SU-DHL-6 (cell line): ENCODE results near the gene C19orf73.

Experiments
- H2AFZ ChIP-seq: fragments of 200-600 bp; sonication (generic); 2 replicates; pipeline ENCODE4 v1.6.1; 2014; ENCODE audit warnings: low read depth, mild to moderate bottlenecking, moderate library complexity, mixed read lengths, antibody characterized with exemption, low read length; ENCODE audit not compliant: severe bottlenecking
- H3F3A ChIP-seq: fragments of 200-600 bp; shearing (Covaris generic); 2 replicates; pipeline ENCODE4 v1.6.0; 2016; ENCODE audit warnings: antibody characterized with exemption, mild to moderate bottlenecking; ENCODE audit not compliant: insufficient read depth
- H3K27ac ChIP-seq: fragments of 200-600 bp; sonication (generic); 2 replicates; pipeline ENCODE4 v1.5.1; 2016; ENCODE audit warnings: low read depth, mild to moderate bottlenecking, low read length, moderate library complexity, mixed read lengths
- H3K27me3 ChIP-seq: fragments of 200-600 bp; sonication (generic), shearing (Covaris generic); 2 replicates; pipeline ENCODE4 v1.6.0; 2014; ENCODE audit warnings: mild to moderate bottlenecking, low read length
- H3K36me3 ChIP-seq: fragments of 200-600 bp; sonication (generic); 2 replicates; pipeline ENCODE4 v1.6.1; 2014; ENCODE audit warnings: mild to moderate bottlenecking, low read length, mixed read lengths
- H3K4me2 ChIP-seq: fragments of 300-600, 200-600 bp; shearing (Covaris generic), sonication (generic); 2 replicates; pipeline ENCODE4 v1.6.0; 2014; ENCODE audit warnings: low read length, low read depth, mild to moderate bottlenecking; ENCODE audit not compliant: poor library complexity, severe bottlenecking
- H3K4me3 ChIP-seq: fragments of 200-600 bp; sonication (generic); 2 replicates; pipeline ENCODE4 v1.5.1; 2014; ENCODE audit warnings: antibody characterized with exemption, low read length, mild to moderate bottlenecking, mixed read lengths; ENCODE audit not compliant: insufficient read depth, poor library complexity, severe bottlenecking
- H3K79me2 ChIP-seq: fragments of 200-600 bp; sonication (generic); 2 replicates; pipeline ENCODE4 v1.6.1; 2014; ENCODE audit warnings: mild to moderate bottlenecking, low read length, moderate library complexity; ENCODE audit not compliant: insufficient read depth
- H3K9ac ChIP-seq: fragments of 200-600 bp; sonication (generic); 2 replicates; pipeline ENCODE4 v1.7.0; 2014; ENCODE audit warnings: mild to moderate bottlenecking, low read length
- H3K9me2 ChIP-seq: fragments of 200-600 bp; sonication (generic); replicated peaks from 2 replicates; pipeline ENCODE4 v1.6.1; 2014; ENCODE audit warnings: low read length; ENCODE audit not compliant: insufficient read depth
- H3K9me3 ChIP-seq: fragments of 200-600 bp; sonication (generic); 2 replicates; pipeline ENCODE4 v1.6.1; 2014; ENCODE audit warnings: low read length, mixed read lengths; ENCODE audit not compliant: insufficient read depth
- H4K20me1 ChIP-seq: fragments of 200-600 bp; sonication (generic); 2 replicates; pipeline ENCODE4 v1.6.1; 2014; ENCODE audit warnings: low read depth, mild to moderate bottlenecking, antibody characterized with exemption, low read length, moderate library complexity, mixed read lengths
- EZH2phosphoT487 ChIP-seq: fragments of 200-600 bp; sonication (generic), shearing (Covaris generic); conservative IDR thresholded peaks from 2 replicates; pipeline ENCODE4 v1.6.1; 2018; ENCODE audit warnings: mild to moderate bottlenecking, antibody characterized with exemption, low read length, moderate library complexity, mixed read lengths
- TF ChIP-seq, protein P1 (sequence below): fragments of 200-600 bp; sonication (generic); IDR thresholded peaks from one replicate; pipeline ENCODE4 v1.5.1; 2017; ENCODE audit warnings: antibody characterized with exemption, mild to moderate bottlenecking, low read length, moderate library complexity; ENCODE audit not compliant: insufficient read depth, poor library complexity, severe bottlenecking

Gene C19orf73

DNA sequence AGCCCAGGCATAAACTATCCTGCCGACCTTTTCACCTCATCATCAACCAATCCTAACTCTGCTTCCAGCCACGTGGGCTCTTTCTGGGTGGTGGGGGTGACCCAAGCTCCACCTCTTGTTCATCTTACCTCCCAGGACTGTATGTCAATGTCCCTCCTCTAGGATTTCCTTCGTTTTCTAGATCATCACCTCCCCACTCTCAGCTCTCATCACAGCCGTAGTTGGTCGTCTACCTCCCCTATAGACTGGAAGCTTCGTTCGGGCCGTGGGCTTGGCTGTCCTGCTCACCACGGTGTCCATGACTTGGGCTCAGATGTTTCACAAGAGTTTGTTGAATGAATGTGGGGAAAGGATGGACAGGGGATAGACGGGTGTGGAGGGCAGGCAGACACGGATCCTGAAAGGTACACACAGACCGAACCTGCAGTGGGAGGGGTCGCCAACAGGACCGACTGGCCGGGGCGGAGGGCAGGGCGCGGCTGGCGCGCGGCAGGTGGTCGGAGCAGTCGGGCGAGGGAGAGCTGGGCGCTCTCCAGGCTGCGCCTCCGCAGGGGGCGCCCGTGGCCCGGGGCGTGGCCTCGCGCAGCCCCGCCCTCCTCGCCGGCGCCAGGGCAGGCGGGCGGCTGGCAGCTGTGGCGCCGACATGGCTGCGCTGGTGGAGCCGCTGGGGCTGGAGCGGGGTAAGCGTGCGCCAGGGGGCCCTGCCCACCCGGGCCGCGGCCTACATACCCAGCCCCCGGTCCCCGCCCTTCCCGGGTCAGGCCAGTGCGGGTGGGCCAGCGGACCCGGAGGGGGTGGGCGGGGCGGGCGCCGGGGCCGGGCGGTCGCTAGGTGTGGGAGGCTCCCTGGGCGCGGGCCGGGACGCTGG, 4.9 kb downstream of the C19orf73 start, which contains the start of gene LIN7B:
Gene LIN7B, plus strand, starts transcription at position 609 of the 868 bp plus-strand sequence. Its CDS starts 35 bp downstream, at position 644.
- no peak for TF ChIP-seq EZH2phosphoT487
- TF ChIP-seq, protein P1, sequence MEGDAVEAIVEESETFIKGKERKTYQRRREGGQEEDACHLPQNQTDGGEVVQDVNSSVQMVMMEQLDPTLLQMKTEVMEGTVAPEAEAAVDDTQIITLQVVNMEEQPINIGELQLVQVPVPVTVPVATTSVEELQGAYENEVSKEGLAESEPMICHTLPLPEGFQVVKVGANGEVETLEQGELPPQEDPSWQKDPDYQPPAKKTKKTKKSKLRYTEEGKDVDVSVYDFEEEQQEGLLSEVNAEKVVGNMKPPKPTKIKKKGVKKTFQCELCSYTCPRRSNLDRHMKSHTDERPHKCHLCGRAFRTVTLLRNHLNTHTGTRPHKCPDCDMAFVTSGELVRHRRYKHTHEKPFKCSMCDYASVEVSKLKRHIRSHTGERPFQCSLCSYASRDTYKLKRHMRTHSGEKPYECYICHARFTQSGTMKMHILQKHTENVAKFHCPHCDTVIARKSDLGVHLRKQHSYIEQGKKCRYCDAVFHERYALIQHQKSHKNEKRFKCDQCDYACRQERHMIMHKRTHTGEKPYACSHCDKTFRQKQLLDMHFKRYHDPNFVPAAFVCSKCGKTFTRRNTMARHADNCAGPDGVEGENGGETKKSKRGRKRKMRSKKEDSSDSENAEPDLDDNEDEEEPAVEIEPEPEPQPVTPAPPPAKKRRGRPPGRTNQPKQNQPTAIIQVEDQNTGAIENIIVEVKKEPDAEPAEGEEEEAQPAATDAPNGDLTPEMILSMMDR, result no peak
- Histone ChIP-seq H3K9ac (peak within 1 kb of the TSS; percentile 59), H2AFZ (peak within 1 kb of the TSS; percentile 98), H4K20me1 (no peaks in the 10 kb centered on the region), H3K27ac (no peak within 1 kb of the TSS), H3K9me2 (no peaks in the 10 kb centered on the region), H3K79me2 (no peaks in the 10 kb centered on the region), H3K4me3 (peak within 1 kb of the TSS; percentile 53), H3K4me2 (peak within 1 kb of the TSS; percentile 94), H3K27me3 (no peaks in the 10 kb centered on the region), H3K36me3 (no peaks in the 10 kb centered on the region), H3F3A (peaks cover 25% of the 10 kb centered on the region), H3K9me3 (no peaks in the 10 kb centered on the region)

DNA sequence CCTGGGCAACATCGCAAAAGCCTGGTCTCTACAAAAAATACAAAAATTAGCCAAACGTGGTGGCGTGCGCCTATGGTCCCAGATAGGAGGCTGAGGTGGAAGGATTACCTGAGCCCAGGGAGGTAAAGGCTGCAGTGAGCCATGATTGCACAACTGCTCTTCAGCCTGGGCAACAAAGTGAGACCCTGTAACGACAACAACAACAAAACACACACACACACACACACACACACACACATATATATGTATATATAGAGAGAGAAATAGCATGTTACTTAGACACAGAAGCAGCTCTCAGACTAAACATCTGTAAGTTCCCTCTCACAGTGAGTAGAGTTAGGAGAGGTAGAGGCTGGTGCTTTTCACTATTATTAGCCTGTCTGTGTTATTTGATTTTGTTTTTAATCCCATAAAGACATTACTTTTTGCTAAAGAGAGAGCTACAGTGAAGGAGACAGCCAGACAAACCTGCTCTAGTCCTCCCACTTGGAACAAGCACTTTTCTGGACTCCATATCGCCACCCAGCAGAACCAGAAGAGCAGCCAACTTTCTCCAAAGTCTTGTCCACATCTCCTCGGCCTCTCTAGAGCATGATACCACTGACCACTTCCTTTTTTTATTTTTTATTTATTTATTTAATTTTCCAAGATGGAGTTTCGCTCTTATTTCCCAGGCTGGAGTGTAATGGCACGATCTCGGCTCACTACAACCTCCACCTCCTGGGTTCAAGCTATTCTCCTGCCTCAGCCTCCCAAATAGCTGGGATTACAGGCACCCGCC, 7.5 kb downstream of the C19orf73 start:
- H3K9me3 ChIP-seq, result no peaks in the 10 kb centered on the region
- TF ChIP-seq, protein P1, result no peak
- no peak for TF ChIP-seq EZH2phosphoT487
- H3K27me3 ChIP-seq, result no peaks in the 10 kb centered on the region
- peaks cover 3% of the 10 kb centered on the region; the same call in 1 of the 2 replicates for H3K36me3 ChIP-seq
- no peak overlapping the region for H2AFZ ChIP-seq
- H4K20me1 ChIP-seq, result no peaks in the 10 kb centered on the region; the same call in 1 of the 2 replicates
- H3K9ac ChIP-seq, result no peak overlapping the region
- H3K79me2 ChIP-seq, result no peaks in the 10 kb centered on the region
- H3F3A ChIP-seq, result peaks cover 21% of the 10 kb centered on the region
- H3K9me2 ChIP-seq, result no peaks in the 10 kb centered on the region
- H3K27ac ChIP-seq, result no peak overlapping the region
- H3K4me2 ChIP-seq, result no peak overlapping the region
- no peak overlapping the region for H3K4me3 ChIP-seq

DNA sequence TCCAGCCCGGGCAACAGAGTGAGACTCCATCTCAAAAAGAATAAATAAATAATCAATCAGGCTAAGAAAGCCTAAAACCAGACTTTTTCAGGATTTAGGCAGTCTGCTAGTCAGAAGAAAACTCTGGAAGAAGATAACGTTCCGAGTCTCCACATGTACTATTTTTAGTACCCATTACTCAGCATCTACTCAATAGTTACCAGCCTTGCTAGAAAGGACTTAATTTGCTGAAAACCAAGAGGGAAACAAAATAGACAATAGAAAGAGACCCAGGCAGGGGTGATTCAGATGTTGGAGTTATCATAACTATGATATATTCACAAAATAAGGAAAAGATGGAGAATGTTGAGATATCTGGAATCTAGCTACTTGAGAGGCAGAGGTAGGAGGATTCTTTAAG, 8.4 kb downstream of the C19orf73 start:
- Histone ChIP-seq H3K79me2 (no peaks in the 10 kb centered on the region), H3K36me3 (peaks cover 3% of the 10 kb centered on the region; the same call in 1 of the 2 replicates), H3F3A (peaks cover 21% of the 10 kb centered on the region), H3K27me3 (no peaks in the 10 kb centered on the region), H3K4me2 (no peak overlapping the region), H2AFZ (no peak overlapping the region), H3K4me3 (no peak overlapping the region), H3K27ac (0 out of 2 replicates have a peak overlapping the region, but pooled peaks have one; percentile 5), H3K9ac (no peak overlapping the region), H3K9me2 (no peaks in the 10 kb centered on the region), H4K20me1 (no peaks in the 10 kb centered on the region; the same call in 1 of the 2 replicates), H3K9me3 (no peaks in the 10 kb centered on the region)
- TF ChIP-seq, protein P1, result no peak
- TF ChIP-seq EZH2phosphoT487, result no peak
